ENCODE data around the gene DET1. TPM values are rescaled to one million over a fixed set of nuclear protein-coding genes. Genes with fewer than 3 reads are reported as not detected.

Gene DET1
- total RNA-seq, 6 donors from 2014 or later, result 2.9 to 13.6 (median 5.3) TPM

- TF ChIP-seq EP300 (IDR thresholded peaks at IDR 0.05) (no peak), POLR2AphosphoS5 (IDR thresholded peaks at IDR 0.05) (no peak), CTCF (IDR thresholded peaks at IDR 0.05) (no peak), POLR2A (IDR thresholded peaks at IDR 0.05) (no peak)
- no peaks in the 10 kb centered on the region for H3K27me3 ChIP-seq
- no peak for DNase-seq
- no peak overlapping the region for H3K27ac ChIP-seq
- peaks cover 4 to 56% (median 13%) of the 10 kb centered on the region in 4 donors for H3K36me3 ChIP-seq
- no peak overlapping the region for H3K4me3 ChIP-seq
- 95% methylated on average over 4 of the region's 4 CpGs for WGBS, 2 donors
- H3K9me3 ChIP-seq, result no peaks in the 10 kb centered on the region
- no peak for ATAC-seq (ENCODE audit: low FRiP score in 2 of 2)
- no peaks in the 10 kb centered on the region for H3K4me1 ChIP-seq
Observed at GRCh38 chr15:88509321-88509720, 37.2 kb downstream of the DET1 start.

- Histone ChIP-seq H3K36me3 (peaks cover 0 to 45% (median 12%) of the 10 kb centered on the region in 4 donors), H3K27ac (no peak overlapping the region), H3K4me3 (no peak overlapping the region), H3K9me3 (no peaks in the 10 kb centered on the region), H3K4me1 (no peaks in the 10 kb centered on the region), H3K27me3 (no peaks in the 10 kb centered on the region)
- DNase-seq (no peak), ATAC-seq (ENCODE audit: low FRiP score in 2 of 2) (no peak)
- no peak for TF ChIP-seq EP300 (IDR thresholded peaks at IDR 0.05)
- TF ChIP-seq POLR2AphosphoS5 (IDR thresholded peaks at IDR 0.05), result no peak
- no peak for TF ChIP-seq CTCF (IDR thresholded peaks at IDR 0.05)
- TF ChIP-seq POLR2A (IDR thresholded peaks at IDR 0.05), result no peak
Observed at GRCh38 chr15:88506628-88507027, 39.9 kb downstream of the DET1 start.

GRCh38 chr15:88505721-88506120, 40.8 kb downstream of the DET1 start:
- 100% methylated on average over 2 of the region's 2 CpGs for WGBS, 2 donors
- H3K27ac ChIP-seq, result no peak overlapping the region
- no peaks in the 10 kb centered on the region for H3K4me1 ChIP-seq
- no peaks in the 10 kb centered on the region for H3K27me3 ChIP-seq
- TF ChIP-seq POLR2AphosphoS5 (IDR thresholded peaks at IDR 0.05) (no peak), CTCF (IDR thresholded peaks at IDR 0.05) (no peak), POLR2A (IDR thresholded peaks at IDR 0.05) (no peak), EP300 (IDR thresholded peaks at IDR 0.05) (no peak)
- ATAC-seq (ENCODE audit: low FRiP score in 2 of 2) (no peak), DNase-seq (no peak)
- no peak overlapping the region for H3K4me3 ChIP-seq
- H3K9me3 ChIP-seq, result no peaks in the 10 kb centered on the region
- H3K36me3 ChIP-seq, result peaks cover 0 to 39% (median 9%) of the 10 kb centered on the region in 4 donors

- TF ChIP-seq POLR2AphosphoS5 (IDR thresholded peaks at IDR 0.05), result no peak
- TF ChIP-seq EP300 (IDR thresholded peaks at IDR 0.05), result no peak
- no peak for TF ChIP-seq CTCF (IDR thresholded peaks at IDR 0.05)
- no peak for TF ChIP-seq POLR2A (IDR thresholded peaks at IDR 0.05)
- H3K4me1 ChIP-seq, result no peaks in the 10 kb centered on the region
- DNase-seq, result no peak
- 70 to 89% methylated on average over 1 of the region's 1 CpG for WGBS, 2 donors
- H3K27ac ChIP-seq, result no peak overlapping the region
- H3K36me3 ChIP-seq, result peaks cover 0 to 28% (median 7%) of the 10 kb centered on the region in 4 donors
- H3K9me3 ChIP-seq, result no peaks in the 10 kb centered on the region
- no peaks in the 10 kb centered on the region for H3K27me3 ChIP-seq
- H3K4me3 ChIP-seq, result no peak overlapping the region
- no peak for ATAC-seq (ENCODE audit: low FRiP score in 2 of 2)
Observed at GRCh38 chr15:88504445-88504844, 42.0 kb downstream of the DET1 start.

- WGBS, 2 donors, result 78 to 81% methylated on average over 3 of the region's 3 CpGs
- Histone ChIP-seq H3K9me3 (no peaks in the 10 kb centered on the region), H3K4me1 (no peaks in the 10 kb centered on the region), H3K4me3 (no peak overlapping the region), H3K27me3 (no peaks in the 10 kb centered on the region), H3K36me3 (peaks cover 0 to 6% (median 2%) of the 10 kb centered on the region in 4 donors), H3K27ac (no peak overlapping the region)
- TF ChIP-seq POLR2A (IDR thresholded peaks at IDR 0.05) (no peak), POLR2AphosphoS5 (IDR thresholded peaks at IDR 0.05) (no peak), EP300 (IDR thresholded peaks at IDR 0.05) (no peak), CTCF (IDR thresholded peaks at IDR 0.05) (no peak)
- DNase-seq, result no peak
- ATAC-seq (ENCODE audit: low FRiP score in 2 of 2), result no peak
Observed at GRCh38 chr15:88498996-88499395, 47.5 kb downstream of the DET1 start.

Data from upper lobe of left lung (tissue), 6 donors.